Hematopoietic multipotent progenitor cell treated with erythropoietin and hydrocortisone succinate and interleukin-3 and kit ligand, for 17 days (in vitro differentiated cells): ENCODE measurements around the gene AMDHD1.
"Not testable (repeated sequence)": the region's sequence is repeated elsewhere in the genome, so short reads cannot be mapped to it uniquely, and the experiment has no call there.

Experiments used
- DNase-seq: peaks from one replicate; pipeline ENCODE4 v3.0.0-alpha.2; 2015; ENCODE audit warnings: low spot score

Gene AMDHD1

DNA sequence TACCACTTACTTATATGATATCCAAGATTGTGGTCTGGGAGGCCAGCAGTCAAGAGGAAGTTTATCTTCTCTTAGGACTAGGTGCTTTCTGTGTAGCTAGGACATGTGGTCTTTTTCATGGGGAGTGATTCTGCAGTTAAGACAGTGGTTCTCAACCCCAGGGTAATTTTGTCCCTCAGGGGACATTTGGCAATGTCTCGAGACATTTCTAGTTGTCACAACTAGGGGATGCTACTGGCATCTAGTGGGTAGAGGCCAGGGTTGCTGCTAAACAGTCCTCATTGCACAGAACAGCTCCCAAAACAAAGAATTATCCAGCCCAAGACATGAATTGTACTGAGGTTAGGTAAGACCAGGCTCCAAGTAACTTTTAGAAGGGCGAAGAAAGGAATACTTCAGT lies 20.0 kb downstream of the AMDHD1 start:
- DNase-seq: no peak

- no peak for DNase-seq
Observed at GRCh38 chr12:95966287-95966870, 23.2 kb downstream of the AMDHD1 start.

DNA sequence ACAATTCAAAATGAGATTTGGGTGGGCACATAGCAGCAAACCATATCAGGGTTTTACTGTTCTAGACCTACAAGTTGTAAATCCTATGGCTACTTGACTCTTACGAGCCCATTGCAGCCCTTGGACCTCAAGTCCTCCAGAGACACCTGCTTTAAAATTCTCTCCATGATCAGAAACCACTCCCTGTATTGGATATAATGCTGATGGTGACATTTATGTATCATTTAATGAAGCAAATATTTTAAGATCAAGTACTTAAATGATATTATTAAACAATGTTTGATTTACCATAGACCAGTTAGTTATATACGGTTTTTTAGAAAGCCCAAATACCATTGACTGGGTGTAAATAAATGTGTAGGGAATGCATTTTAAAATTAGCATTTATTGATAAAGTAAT lies 24.2 kb downstream of the AMDHD1 start:
- no peak for DNase-seq

DNA sequence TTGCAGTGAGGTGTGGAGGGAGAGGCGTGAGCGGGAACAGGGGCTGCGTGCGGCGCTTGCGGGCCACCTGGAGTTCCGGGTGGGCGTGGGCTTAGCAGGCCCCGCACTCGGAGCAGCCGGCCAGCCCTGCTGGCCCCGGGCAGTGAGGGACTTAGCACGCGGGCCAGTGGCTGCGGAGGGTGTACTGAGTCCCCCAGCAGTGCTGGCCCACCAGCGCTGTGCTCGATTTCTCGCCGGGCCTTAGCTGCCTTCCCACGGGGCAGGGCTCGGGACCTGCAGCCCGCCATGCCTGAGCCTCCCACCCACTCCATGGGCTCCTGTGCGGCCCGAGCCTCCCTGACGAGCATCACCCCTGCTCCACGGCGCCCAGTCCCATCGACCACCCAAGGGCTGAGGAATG lies 26.0 kb downstream of the AMDHD1 start:
- not testable (repeated sequence) for DNase-seq

- no peak for DNase-seq
Observed at GRCh38 chr12:95970905-95971304, 27.8 kb downstream of the AMDHD1 start.

GRCh38 chr12:95972832-95973456 lies 29.8 kb downstream of the AMDHD1 start:
- no peak for DNase-seq

- DNase-seq: no peak
Observed at GRCh38 chr12:95974358-95974757, 31.2 kb downstream of the AMDHD1 start.

DNA sequence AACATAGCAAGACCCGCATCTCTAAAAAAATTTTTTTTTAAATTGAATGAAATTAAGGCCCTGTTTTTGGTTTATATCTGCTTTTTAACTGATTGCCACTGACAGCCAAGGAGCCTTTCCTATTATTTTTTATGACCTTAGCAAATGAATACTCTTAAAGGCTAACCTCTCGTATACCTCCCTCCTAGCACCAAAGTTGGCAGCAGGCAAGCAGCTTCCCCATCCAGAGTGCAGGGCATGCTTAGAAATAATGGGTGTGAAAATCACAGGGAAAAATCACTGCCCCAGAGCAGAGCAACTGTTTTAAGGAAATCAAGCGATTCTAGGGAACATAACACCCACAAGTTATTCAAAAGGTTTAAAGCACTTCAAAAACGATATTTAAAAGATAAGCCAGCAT lies 32.4 kb downstream of the AMDHD1 start:
- no peak for DNase-seq

DNA sequence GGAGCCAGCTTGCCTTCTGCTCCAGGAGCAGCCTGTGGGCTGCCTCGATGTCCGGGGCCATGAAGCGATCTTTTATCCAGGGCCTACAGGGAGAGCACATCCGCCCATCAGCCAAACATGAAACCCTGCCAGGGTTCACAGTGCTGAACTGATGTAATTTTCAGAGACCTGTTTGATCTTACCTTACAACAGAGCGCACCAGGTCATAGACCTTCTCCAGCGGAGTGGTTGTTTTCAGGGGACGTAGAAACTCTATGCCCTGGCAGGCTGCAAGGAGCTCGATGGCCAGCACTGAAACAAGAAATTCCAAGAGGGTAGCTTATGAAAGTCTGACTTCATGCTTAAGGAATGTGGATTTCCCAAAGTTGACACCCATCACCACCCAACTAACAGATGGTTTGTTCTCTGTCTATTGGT lies 33.3 kb downstream of the AMDHD1 start:
- DNase-seq: no peak

- DNase-seq: no peak
Observed at GRCh38 chr12:95977764-95978305, 34.7 kb downstream of the AMDHD1 start.

DNA sequence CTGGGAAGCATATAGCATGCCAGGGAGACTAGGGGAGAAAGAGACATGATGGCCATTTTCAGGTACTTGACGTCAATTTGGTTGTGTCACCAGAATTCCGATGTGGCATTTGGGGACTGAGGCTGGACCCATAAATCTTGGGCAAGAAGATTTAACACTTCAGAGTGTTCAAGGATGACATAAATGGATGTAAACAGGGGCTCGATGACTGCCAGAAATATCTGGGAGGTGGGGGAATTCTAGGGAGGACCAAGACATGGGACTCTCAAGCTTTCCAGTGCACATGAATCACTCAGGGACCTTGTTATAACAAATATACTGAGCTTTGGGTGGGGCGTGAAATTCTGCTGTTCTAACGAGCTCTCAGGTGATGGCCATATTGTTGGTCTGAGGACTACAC lies 35.2 kb downstream of the AMDHD1 start:
- DNase-seq: no peak

DNA sequence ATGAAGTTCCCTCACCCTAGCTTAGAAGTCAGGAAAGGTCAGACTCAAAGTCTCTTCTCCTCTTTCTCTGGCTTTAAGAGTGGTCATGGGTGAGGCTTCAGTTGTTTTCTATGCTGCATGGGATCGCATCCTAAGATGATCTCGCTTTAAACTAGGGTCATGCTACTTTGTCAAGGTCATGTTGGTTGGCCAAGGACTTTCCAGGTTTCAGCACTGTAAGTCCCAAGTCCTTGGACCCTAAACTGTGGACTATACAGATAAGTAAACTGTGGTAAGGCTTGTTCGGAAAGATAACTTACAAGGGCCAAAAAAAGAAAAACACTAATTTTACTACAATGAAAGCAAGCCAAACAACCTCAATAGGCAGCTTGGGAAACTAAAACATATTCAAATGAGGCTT lies 35.6 kb downstream of the AMDHD1 start:
- no peak for DNase-seq

DNA sequence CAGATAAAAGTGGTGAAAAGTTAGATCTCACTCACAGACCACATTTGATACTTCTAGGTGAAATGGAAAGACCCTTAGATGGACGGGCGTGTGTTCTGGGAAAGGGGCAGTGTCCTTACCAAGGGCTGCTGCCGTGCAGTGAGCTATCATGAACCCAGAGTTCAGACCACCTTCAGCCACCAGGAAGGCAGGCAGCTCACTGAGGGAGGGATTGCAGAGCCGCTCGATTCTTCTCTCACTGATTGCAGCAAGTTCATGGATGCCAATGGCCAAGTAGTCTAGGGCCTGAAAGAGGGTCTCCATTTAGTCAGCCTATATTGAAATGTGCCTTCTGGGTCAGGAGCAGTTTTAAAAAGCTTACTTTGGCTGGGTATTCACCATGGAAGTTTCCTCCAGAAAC lies 37.3 kb downstream of the AMDHD1 start:
- DNase-seq: no peak

GRCh38 chr12:95982602-95983001 lies 39.5 kb downstream of the AMDHD1 start:
- DNase-seq: no peak

- no peak for DNase-seq
Observed at GRCh38 chr12:95984682-95985081, 41.6 kb downstream of the AMDHD1 start.

- DNase-seq: no peak
Observed at GRCh38 chr12:95986635-95987570, 43.8 kb downstream of the AMDHD1 start.

- no peak for DNase-seq
Observed at GRCh38 chr12:95988506-95989275, 45.6 kb downstream of the AMDHD1 start.

GRCh38 chr12:95989504-95990123 lies 46.5 kb downstream of the AMDHD1 start:
- no peak for DNase-seq

DNA sequence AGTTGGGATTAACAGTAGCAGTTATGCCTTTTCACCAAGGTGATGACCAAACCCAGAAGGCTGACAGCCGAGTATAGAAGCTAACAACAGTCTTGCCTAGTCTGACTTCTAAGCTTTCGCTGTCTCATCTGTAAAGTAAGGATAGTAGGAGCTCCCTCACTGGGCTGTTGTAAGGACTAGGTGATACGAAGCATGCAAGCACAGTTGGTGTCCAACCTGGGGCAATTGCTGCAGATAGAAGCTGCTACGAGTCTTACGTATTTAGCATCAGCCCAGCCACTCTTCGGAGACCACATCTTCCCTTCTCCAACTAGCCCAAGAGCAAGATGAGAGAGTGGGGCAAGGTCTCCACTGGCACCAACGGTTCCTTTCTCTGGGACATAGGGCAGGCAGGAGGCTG lies 47.0 kb downstream of the AMDHD1 start:
- DNase-seq: no peak

GRCh38 chr12:95993907-95994306 lies 50.8 kb downstream of the AMDHD1 start:
- no peak for DNase-seq

DNA sequence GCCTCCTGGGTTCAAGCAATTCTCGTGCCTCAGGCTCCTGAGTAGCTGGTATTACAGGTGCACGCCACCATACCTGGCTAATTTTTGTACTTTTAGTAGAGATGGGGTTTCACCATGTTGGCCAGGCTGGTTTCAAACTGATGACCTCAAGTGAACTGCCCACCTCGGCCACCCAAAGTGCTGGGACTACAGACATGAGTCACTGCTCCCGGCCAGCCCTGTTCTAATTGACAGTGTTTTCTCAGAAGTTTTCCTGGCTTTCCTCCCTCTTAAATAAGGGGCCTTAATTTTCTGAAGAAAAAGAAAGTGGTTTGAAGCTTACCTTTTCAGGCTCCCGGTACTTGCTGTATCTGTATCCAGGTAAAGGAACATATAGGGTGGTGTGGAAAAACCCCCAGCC lies 51.3 kb downstream of the AMDHD1 start:
- no peak for DNase-seq
